PC-3 (cell line): ENCODE results near the gene AANAT. TPM values are rescaled to one million over a fixed set of nuclear protein-coding genes. Genes with fewer than 3 reads are reported as not detected.

Experiments
- ATAC-seq: fragments of 200-7000 bp; cut with Tn5 transposase; 2 replicates; pipeline ENCODE4 v1.9.1; 2020; ENCODE audit warnings: mild to moderate bottlenecking, moderate library complexity
- BruUV-seq: library from RNA; stranded (reverse); fragments of 400-500 nt; replicated peaks from 2 replicates; lab custom pipeline; 2021; lab: Mats Ljungman, UMichigan
- CTCF ChIA-PET: fragments of 300-600 bp; sonication (Branson Sonifier 250); formaldehyde crosslinking; loops from one replicate; lab custom pipeline; 2022; ENCODE audit warnings: antibody characterized with exemption; lab: Charles Lee
- POLR2A ChIA-PET: fragments of 300-600 bp; sonication (Branson Sonifier 250); formaldehyde crosslinking; loops from one replicate; lab custom pipeline; 2022; ENCODE audit warnings: antibody characterized with exemption; ENCODE audit not compliant: unreplicated experiment; lab: Charles Lee
- DNase-seq: peaks from one replicate; pipeline ENCODE4 v3.0.0-alpha.2; 2015
- H2AFZ ChIP-seq: fragments of 300-600 bp; sonication (generic); 2 replicates; pipeline ENCODE4 v1.6.0; 2016; ENCODE audit warnings: antibody characterized with exemption, low read length
- H3F3A ChIP-seq: fragments of 300-600 bp; sonication (generic); one replicate; pipeline ENCODE4 v1.6.0; 2017; ENCODE audit warnings: antibody characterized with exemption, low read length, control low read depth, mild to moderate bottlenecking; ENCODE audit not compliant: unreplicated experiment
- H3K27ac ChIP-seq: fragments of 300-600 bp; sonication (generic); 2 replicates; pipeline ENCODE4 v1.5.1; 2016; ENCODE audit warnings: mild to moderate bottlenecking, low read length
- H3K27me3 ChIP-seq: fragments of 300-600 bp; sonication (generic); 2 replicates; pipeline ENCODE4 v1.6.1; 2016; ENCODE audit warnings: low read length, mixed read lengths
- H3K36me3 ChIP-seq: fragments of 300-600 bp; sonication (generic); 2 replicates; pipeline ENCODE4 v1.6.1; 2016; ENCODE audit warnings: low read depth, mixed run types, low read length, mixed read lengths
- H3K4me1 ChIP-seq: fragments of 300-600 bp; sonication (generic); 2 replicates; pipeline ENCODE4 v1.5.1; 2016; ENCODE audit warnings: low read length; ENCODE audit not compliant: insufficient read depth
- H3K4me2 ChIP-seq: fragments of 300-600 bp; sonication (generic); 2 replicates; pipeline ENCODE4 v1.6.0; 2016; ENCODE audit warnings: low read length
- H3K4me3 ChIP-seq: fragments of 300-600 bp; sonication (generic); 2 replicates; pipeline ENCODE4 v1.5.1; 2016; ENCODE audit warnings: mild to moderate bottlenecking, low read length, mixed read lengths
- H3K79me2 ChIP-seq: fragments of 300-600 bp; sonication (generic); 2 replicates; pipeline ENCODE4 v1.6.1; 2017; ENCODE audit warnings: low read length, mixed read lengths
- H3K9ac ChIP-seq: fragments of 300-600 bp; sonication (generic); 2 replicates; pipeline ENCODE4 v1.6.0; 2016; ENCODE audit warnings: mild to moderate bottlenecking, low read length
- H3K9me2 ChIP-seq: fragments of 300-600 bp; sonication (generic); replicated peaks from 2 replicates; pipeline ENCODE4 v1.6.1; 2016; ENCODE audit warnings: mixed run types, low read length, mixed read lengths
- H3K9me3 ChIP-seq: fragments of 300-600 bp; sonication (generic); 2 replicates; pipeline ENCODE4 v1.6.1; 2016; ENCODE audit warnings: low read length, mixed read lengths
- H4K20me1 ChIP-seq: fragments of 300-600 bp; sonication (generic); 2 replicates; pipeline ENCODE4 v1.6.1; 2016; ENCODE audit warnings: low read length, mixed read lengths
- EZH2 ChIP-seq: fragments of 300-600 bp; sonication (generic); IDR thresholded peaks from one replicate; pipeline ENCODE4 v1.6.1; 2017; ENCODE audit warnings: antibody characterized with exemption, mild to moderate bottlenecking, low read length; ENCODE audit not compliant: unreplicated experiment
- EZH2phosphoT487 ChIP-seq: fragments of 300-600 bp; sonication (generic); IDR thresholded peaks from 2 replicates; pipeline ENCODE4 v1.6.1; 2018; ENCODE audit warnings: mild to moderate bottlenecking, antibody characterized with exemption, low read length, borderline replicate concordance
- intact Hi-C: fragments of 100-400 bp; cut with micrococcal nuclease; formaldehyde crosslinking; loops from 2 replicates; pipeline ENCODE4 v1.9.0; 2023
- total RNA-seq: library from RNA; depleted of rRNA; stranded (reverse); fragments of >200 nt; gene quantifications from 2 replicates; pipeline ENCODE4 v1.2.3, GENCODE V29; 2014
- TF ChIP-seq, protein P1 (sequence below): fragments of 300-600 bp; sonication (generic); conservative IDR thresholded peaks from 2 replicates; pipeline ENCODE4 v1.5.1; 2017; ENCODE audit warnings: antibody characterized with exemption, low read depth, mild to moderate bottlenecking, low read length

The AANAT gene
- total RNA-seq, 1 experiment from 2014 or later, result not detected

DNA sequence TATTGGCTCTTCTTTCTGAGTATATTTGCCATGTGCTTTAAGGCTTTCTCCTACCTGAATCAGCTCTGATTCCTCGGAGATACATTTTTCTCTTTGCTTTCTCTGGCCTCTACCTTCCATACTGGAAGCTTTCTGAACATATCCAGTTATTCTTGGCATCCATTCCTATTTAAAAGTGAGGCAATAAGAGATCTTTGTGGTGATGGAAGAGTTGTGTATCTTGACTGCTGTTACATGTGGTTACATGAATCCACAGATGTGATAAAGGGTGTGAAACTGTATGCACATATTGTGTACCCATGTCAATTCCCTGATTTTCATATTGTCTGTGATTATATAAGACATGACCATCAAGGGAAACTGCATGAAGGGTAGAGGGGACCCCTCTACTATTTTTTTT is 38.9 kb upstream of the AANAT start:
- ATAC-seq, result no peak
- BruUV-seq, result no TSS peak
- no peak for DNase-seq
- no peaks in the 10 kb centered on the region for H3K9me3 ChIP-seq
- intact Hi-C loops, result no loop called here
- no peak overlapping the region for H3K27ac ChIP-seq
- H3K4me2 ChIP-seq, result no peak overlapping the region
- no peak overlapping the region for H3K9ac ChIP-seq
- no peaks in the 10 kb centered on the region for H3F3A ChIP-seq
- CTCF ChIA-PET, result no interaction called here
- no peak for TF ChIP-seq EZH2phosphoT487
- TF ChIP-seq, protein P1, sequence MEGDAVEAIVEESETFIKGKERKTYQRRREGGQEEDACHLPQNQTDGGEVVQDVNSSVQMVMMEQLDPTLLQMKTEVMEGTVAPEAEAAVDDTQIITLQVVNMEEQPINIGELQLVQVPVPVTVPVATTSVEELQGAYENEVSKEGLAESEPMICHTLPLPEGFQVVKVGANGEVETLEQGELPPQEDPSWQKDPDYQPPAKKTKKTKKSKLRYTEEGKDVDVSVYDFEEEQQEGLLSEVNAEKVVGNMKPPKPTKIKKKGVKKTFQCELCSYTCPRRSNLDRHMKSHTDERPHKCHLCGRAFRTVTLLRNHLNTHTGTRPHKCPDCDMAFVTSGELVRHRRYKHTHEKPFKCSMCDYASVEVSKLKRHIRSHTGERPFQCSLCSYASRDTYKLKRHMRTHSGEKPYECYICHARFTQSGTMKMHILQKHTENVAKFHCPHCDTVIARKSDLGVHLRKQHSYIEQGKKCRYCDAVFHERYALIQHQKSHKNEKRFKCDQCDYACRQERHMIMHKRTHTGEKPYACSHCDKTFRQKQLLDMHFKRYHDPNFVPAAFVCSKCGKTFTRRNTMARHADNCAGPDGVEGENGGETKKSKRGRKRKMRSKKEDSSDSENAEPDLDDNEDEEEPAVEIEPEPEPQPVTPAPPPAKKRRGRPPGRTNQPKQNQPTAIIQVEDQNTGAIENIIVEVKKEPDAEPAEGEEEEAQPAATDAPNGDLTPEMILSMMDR, result no peak
- TF ChIP-seq EZH2, result no peak
- H3K9me2 ChIP-seq, result no peaks in the 10 kb centered on the region
- no peak overlapping the region for H2AFZ ChIP-seq
- H4K20me1 ChIP-seq, result peaks cover 41% of the 10 kb centered on the region
- POLR2A ChIA-PET, result no interaction called here
- no peaks in the 10 kb centered on the region for H3K4me1 ChIP-seq
- no peak overlapping the region for H3K4me3 ChIP-seq
- H3K27me3 ChIP-seq, result no peaks in the 10 kb centered on the region
- H3K36me3 ChIP-seq, result peaks cover 6% of the 10 kb centered on the region; the same call in 1 of the 2 replicates
- H3K79me2 ChIP-seq, result peaks cover 91% of the 10 kb centered on the region

DNA sequence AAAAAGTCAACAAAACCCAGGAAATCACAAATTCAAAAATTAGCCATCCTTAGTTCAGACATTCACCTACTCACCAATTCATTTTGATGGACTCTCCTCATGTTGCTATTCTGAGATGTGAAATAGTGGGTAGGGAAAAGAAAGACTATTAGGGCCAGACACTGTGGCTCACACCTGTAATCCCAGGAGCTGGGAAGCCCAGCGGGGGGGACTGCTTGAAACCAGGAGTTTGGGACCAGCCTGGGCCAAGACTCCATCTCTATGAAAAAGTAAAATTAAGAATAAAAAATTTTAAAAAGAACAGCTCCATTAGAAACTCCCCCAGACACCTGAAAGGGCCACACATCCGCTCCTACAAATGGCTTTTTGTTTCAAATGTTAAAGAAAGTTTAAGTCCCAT is 35.9 kb upstream of the AANAT start:
- no peak overlapping the region for H2AFZ ChIP-seq
- H3K9ac ChIP-seq, result no peak overlapping the region
- intact Hi-C loops, result no loop called here
- H3K79me2 ChIP-seq, result peaks cover 97% of the 10 kb centered on the region
- no peaks in the 10 kb centered on the region for H3K9me2 ChIP-seq
- no peak for ATAC-seq
- H3F3A ChIP-seq, result no peaks in the 10 kb centered on the region
- DNase-seq, result no peak
- no peaks in the 10 kb centered on the region for H3K9me3 ChIP-seq
- H4K20me1 ChIP-seq, result peaks cover 55% of the 10 kb centered on the region
- no peak overlapping the region for H3K4me3 ChIP-seq
- H3K27ac ChIP-seq, result no peak overlapping the region
- H3K4me2 ChIP-seq, result no peak overlapping the region
- TF ChIP-seq EZH2, result no peak
- TF ChIP-seq, protein P1, result no peak
- TF ChIP-seq EZH2phosphoT487, result no peak
- POLR2A ChIA-PET, result no interaction called here
- BruUV-seq, result no TSS peak
- CTCF ChIA-PET, result no interaction called here
- H3K4me1 ChIP-seq, result peaks cover 12% of the 10 kb centered on the region
- H3K36me3 ChIP-seq, result peaks cover 12% of the 10 kb centered on the region; the same call in 1 of the 2 replicates
- no peaks in the 10 kb centered on the region for H3K27me3 ChIP-seq

DNA sequence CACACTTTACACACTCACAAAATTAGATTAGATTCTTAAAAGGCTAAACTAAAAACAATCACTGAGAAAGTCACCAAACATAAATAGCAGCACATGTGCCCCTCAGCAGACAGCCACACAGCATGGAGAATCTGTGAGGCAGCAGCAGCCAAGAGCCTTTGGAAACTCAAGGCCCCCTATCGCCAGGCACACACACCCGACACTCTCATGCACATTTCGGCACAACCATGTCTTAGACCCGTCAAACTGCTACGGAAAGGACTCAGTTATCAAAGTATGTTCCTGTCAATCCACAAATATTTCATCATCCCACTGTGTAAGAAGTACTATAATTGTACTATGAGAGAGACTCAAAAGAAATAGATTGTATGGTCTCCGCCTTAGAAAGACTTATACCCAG is 35.4 kb upstream of the AANAT start:
- ATAC-seq, result no peak
- no peak for TF ChIP-seq EZH2phosphoT487
- TF ChIP-seq EZH2, result no peak
- TF ChIP-seq, protein P1, result no peak
- Histone ChIP-seq H3K9me3 (no peaks in the 10 kb centered on the region), H3K27me3 (no peaks in the 10 kb centered on the region), H3F3A (no peaks in the 10 kb centered on the region), H3K79me2 (peaks cover 97% of the 10 kb centered on the region), H3K27ac (no peak overlapping the region), H3K9me2 (no peaks in the 10 kb centered on the region), H3K36me3 (peaks cover 12% of the 10 kb centered on the region; the same call in 1 of the 2 replicates), H3K4me1 (peaks cover 12% of the 10 kb centered on the region), H3K4me3 (no peak overlapping the region), H3K4me2 (no peak overlapping the region), H3K9ac (no peak overlapping the region), H4K20me1 (peaks cover 56% of the 10 kb centered on the region), H2AFZ (no peak overlapping the region)
- POLR2A ChIA-PET, result no interaction called here
- no peak for DNase-seq
- CTCF ChIA-PET, result no interaction called here
- intact Hi-C loops, result no loop called here
- BruUV-seq, result no TSS peak
